ENCODE results near the gene MEIOB.
"Not testable (repeated sequence)": the region's sequence is repeated elsewhere in the genome, so short reads cannot be mapped to it uniquely, and the experiment has no call there.

Gene MEIOB, protein sequence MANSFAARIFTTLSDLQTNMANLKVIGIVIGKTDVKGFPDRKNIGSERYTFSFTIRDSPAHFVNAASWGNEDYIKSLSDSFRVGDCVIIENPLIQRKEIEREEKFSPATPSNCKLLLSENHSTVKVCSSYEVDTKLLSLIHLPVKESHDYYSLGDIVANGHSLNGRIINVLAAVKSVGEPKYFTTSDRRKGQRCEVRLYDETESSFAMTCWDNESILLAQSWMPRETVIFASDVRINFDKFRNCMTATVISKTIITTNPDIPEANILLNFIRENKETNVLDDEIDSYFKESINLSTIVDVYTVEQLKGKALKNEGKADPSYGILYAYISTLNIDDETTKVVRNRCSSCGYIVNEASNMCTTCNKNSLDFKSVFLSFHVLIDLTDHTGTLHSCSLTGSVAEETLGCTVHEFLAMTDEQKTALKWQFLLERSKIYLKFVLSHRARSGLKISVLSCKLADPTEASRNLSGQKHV

DNA sequence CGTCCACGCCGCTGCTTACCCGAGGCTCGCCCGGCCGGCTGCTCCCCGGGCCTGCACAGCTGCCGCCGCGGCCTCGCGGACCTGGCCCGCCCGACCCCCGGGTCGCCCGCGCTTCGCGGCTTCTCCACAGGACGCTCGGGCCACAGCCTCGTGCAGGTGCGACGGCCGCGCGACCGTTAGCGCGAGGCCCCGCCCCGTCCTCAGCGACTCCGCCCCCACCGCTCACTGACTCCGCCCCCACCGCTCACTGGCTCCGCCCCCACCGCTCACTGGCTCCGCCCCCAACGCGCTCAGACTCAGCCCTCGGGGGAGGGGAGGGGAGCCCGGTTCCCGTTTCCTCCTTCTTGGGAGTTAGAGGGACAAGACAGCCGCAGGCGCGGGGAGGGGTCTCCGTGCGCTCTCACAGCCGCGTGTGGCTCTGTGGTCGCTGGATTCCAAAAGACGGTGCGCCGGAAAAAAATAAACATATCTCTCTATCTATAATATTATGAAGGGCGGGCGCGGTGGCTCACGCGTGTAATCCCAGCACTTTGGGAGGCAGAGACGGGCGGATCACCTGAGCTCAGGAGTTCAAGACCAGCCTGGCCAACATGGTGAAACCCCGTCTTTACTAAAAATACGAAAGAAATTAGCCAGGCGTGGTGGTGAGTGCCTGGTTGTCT lies at the start of gene MEIOB:
TSS of gene MEIOB (minus strand) at position 191 of the 662 bp plus-strand sequence. CDS start 3,989 bp downstream, outside the sequence.
- Histone ChIP-seq H3K4me1 (ENCODE audit: control insufficient read depth, insufficient read depth, low read length) (no peaks in the 10 kb centered on the region), H3K36me3 (ENCODE audit: control insufficient read depth in 2 of 2, insufficient read depth in 2 of 2, low read length in 2 of 2) (no peaks in the 10 kb centered on the region), H3K9me3 (ENCODE audit: control insufficient read depth in 2 of 2, low read length in 2 of 2) (no peaks in the 10 kb centered on the region), H3K4me3 (ENCODE audit: low read length in 2 of 2) (no peak within 1 kb of the TSS), H3K9ac (ENCODE audit: low read length in 2 of 2) (no peak within 1 kb of the TSS), H3K27me3 (ENCODE audit: control insufficient read depth in 1 of 2, insufficient read depth in 2 of 2, low read length in 2 of 2) (peaks cover 14 to 19% of the 10 kb centered on the region in 2 donors), H3K27ac (ENCODE audit: low read length) (no peak within 1 kb of the TSS)

DNA sequence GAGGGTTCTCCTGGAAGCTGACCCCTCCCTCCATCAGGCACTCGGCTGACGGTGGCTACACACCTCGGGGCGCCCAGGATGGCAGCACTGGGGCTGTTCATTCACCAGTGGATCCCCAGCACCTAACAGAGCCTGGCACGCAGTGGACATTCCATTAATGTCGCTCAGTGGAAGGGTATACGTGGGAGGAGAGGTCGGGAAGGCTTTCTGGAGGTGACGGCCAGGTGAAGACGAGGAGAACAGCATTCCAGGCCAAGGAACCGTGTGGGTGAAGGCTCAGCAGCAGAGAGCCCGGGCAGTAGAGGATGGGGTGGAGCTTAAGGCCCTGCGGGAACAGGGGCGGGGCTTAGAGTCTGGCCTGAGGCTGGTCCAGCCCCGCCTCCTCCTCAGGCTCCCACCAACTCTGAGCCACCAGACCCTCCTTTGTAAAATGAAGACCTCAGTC lies 48.8 kb upstream of the MEIOB start:
- no peak overlapping the region for H3K27ac ChIP-seq (ENCODE audit: low read length)
- H3K4me1 ChIP-seq (ENCODE audit: control insufficient read depth, insufficient read depth, low read length): peaks cover 9% of the 10 kb centered on the region
- H3K27me3 ChIP-seq (ENCODE audit: control insufficient read depth in 1 of 2, insufficient read depth in 2 of 2, low read length in 2 of 2): peaks cover 59 to 71% of the 10 kb centered on the region in 2 donors
- H3K9me3 ChIP-seq (ENCODE audit: control insufficient read depth in 2 of 2, low read length in 2 of 2): peaks cover 0 to 2% of the 10 kb centered on the region in 2 donors
- no peak overlapping the region for H3K9ac ChIP-seq (ENCODE audit: low read length in 2 of 2)
- H3K36me3 ChIP-seq (ENCODE audit: control insufficient read depth in 2 of 2, insufficient read depth in 2 of 2, low read length in 2 of 2): no peaks in the 10 kb centered on the region
- H3K4me3 ChIP-seq (ENCODE audit: low read length in 2 of 2): no peak overlapping the region

DNA sequence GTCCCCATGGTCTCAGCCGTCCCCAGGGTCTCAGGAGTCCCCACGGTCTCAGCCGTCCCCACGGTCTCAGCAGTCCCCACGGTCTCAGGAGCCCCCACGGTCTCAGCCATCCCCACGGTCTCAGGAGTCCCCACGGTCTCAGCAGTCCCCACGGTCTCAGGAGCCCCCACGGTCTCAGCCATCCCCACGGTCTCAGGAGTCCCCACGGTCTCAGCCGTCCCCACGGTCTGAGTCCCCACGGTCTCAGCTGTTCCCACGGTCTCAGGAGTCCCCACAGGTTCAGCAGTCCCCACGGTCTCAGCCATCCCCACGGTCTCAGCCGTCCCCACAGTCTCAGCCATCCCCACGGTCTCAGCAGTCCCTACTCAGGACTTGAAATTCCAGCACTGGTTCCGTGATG lies 48.2 kb upstream of the MEIOB start:
- H3K27ac ChIP-seq (ENCODE audit: low read length); H3K9ac ChIP-seq (ENCODE audit: low read length in 2 of 2); H3K36me3 ChIP-seq (ENCODE audit: control insufficient read depth in 2 of 2, insufficient read depth in 2 of 2, low read length in 2 of 2); H3K9me3 ChIP-seq (ENCODE audit: control insufficient read depth in 2 of 2, low read length in 2 of 2); H3K4me3 ChIP-seq (ENCODE audit: low read length in 2 of 2); H3K4me1 ChIP-seq (ENCODE audit: control insufficient read depth, insufficient read depth, low read length): not testable (repeated sequence)
- H3K27me3 ChIP-seq (ENCODE audit: control insufficient read depth in 1 of 2, insufficient read depth in 2 of 2, low read length in 2 of 2): peaks cover 57 to 74% of the 10 kb centered on the region in 2 donors

DNA sequence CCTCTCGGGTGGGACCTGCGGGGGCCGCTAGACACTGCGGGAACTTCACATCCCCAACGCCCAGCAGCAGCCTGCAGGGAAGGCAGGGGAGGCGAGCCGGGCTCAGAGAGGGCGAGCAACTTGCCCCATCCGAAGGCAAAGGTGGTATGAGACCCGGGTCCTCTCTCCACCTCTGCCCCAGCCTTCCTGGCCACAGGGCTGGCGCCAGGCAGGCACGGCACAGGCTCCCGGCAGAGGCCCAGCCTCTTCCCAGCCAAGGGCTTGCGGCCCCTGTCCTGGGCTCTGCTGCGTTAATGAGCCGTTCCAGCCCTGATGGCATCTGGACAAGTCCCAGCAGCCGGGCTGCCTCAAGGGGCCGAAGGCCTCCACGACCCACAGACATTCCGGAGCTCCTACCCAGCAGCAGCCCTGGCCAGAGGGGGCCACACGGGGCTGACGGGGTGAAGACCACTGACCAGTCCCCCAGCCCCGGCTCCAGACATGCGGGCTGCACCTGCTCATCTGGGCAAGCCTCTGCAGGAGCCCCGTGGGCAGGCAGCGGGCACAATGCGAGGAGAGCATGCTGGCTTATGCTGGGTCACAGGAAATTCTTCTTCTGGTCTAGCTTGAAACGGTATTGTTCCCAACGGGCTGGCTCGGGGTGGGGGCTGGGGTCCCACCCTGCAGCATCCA lies 47.5 kb upstream of the MEIOB start:
- peaks cover 9% of the 10 kb centered on the region for H3K4me1 ChIP-seq (ENCODE audit: control insufficient read depth, insufficient read depth, low read length)
- peaks cover 54 to 76% of the 10 kb centered on the region in 2 donors for H3K27me3 ChIP-seq (ENCODE audit: control insufficient read depth in 1 of 2, insufficient read depth in 2 of 2, low read length in 2 of 2)
- H3K9me3 ChIP-seq (ENCODE audit: control insufficient read depth in 2 of 2, low read length in 2 of 2): peaks cover 0 to 2% of the 10 kb centered on the region in 2 donors
- H3K9ac ChIP-seq (ENCODE audit: low read length in 2 of 2): no peak overlapping the region
- H3K4me3 ChIP-seq (ENCODE audit: low read length in 2 of 2): no peak overlapping the region
- no peaks in the 10 kb centered on the region for H3K36me3 ChIP-seq (ENCODE audit: control insufficient read depth in 2 of 2, insufficient read depth in 2 of 2, low read length in 2 of 2)
- no peak overlapping the region for H3K27ac ChIP-seq (ENCODE audit: low read length)

DNA sequence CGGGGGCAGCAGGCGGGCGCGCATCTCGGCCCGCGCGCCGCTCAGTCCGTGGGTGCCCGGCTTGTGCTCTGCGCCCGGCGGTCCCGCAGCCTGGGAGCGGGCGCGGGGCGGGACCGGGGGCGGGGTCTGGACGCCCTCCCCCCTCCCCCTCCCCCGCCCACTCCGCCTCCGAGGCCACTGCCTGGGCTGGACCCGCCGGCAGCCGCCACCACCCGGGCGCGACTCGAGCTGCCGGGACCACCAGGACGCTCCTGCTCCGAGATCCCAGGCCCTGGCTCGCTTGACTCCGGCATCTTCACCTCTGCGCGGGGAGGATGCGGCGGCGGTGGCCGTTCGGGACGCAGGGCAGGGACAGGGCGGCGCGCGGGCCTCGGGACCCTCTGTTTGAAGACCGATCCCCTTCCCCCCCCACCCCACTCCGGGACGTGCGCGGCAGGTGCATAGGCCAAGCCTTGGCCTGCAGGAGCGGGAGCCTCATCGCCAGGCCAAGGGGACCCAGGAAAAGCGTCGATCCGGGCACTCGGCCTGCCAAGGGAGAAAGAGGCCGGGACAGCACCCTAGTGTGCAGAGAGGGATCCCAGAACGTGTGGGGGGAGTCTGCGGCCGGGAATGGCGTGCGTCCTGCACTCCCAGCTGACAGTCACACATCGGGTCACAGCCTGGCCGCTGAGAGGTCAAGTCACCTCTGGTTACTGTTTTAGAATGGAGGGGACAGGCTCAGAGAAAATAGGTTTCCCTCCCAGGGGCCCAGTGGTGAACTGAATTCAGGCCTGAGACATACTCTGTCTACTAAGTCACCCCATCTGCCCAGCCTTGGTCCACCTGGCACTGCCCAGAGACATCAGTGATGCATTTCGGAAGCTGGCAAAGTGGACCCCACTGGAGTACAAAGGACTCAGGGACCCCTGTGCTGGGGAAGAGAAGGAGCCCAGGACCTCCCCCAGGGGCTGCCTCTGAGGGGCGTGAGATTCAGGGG lies 46.7 kb upstream of the MEIOB start, which contains the start of gene HS3ST6:
TSS of gene HS3ST6 (minus strand) at position 65 of the 976 bp plus-strand sequence. CDS start 92 bp downstream, outside the sequence.
- no peaks in the 10 kb centered on the region for H3K36me3 ChIP-seq (ENCODE audit: control insufficient read depth in 2 of 2, insufficient read depth in 2 of 2, low read length in 2 of 2)
- H3K27ac ChIP-seq (ENCODE audit: low read length): no peak within 1 kb of the TSS
- H3K9me3 ChIP-seq (ENCODE audit: control insufficient read depth in 2 of 2, low read length in 2 of 2): peaks cover 0 to 2% of the 10 kb centered on the region in 2 donors
- H3K4me3 ChIP-seq (ENCODE audit: low read length in 2 of 2): no peak within 1 kb of the TSS
- H3K4me1 ChIP-seq (ENCODE audit: control insufficient read depth, insufficient read depth, low read length): peaks cover 6% of the 10 kb centered on the region
- peaks cover 54 to 74% of the 10 kb centered on the region in 2 donors for H3K27me3 ChIP-seq (ENCODE audit: control insufficient read depth in 1 of 2, insufficient read depth in 2 of 2, low read length in 2 of 2)
- no peak within 1 kb of the TSS for H3K9ac ChIP-seq (ENCODE audit: low read length in 2 of 2)

DNA sequence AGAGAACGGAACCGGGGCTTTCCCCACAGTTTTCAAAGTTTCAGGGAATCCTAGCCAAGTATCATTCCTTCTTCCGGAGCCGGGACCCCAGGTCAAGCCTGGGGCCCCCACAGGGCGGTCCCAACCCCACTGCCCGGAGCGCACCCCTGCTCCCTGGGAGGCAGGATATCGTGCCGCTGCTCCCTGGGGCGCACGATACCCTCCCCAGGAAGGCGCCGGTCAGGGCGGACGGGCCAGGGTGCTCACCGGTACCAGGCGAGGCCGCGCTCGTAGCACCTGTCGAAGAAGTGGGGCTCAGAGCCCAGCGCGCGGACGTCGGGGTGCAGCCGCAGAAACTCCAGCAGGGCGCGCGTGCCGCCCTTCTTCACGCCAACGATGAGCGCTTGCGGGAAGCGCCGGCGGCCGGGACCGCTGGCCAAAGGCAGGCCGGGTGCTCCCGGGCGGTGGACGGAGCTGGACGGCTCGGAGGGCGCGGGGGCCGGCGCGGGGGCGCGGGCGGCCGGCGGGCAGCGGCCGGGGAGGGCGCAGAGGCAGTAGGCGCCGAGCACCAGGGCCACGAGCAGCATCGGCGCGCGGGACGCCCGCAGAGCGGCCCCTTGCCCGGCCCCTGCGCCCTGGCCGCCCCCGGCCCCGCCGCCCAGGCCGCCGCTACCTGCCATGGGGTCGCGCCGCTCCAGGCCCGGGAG lies 45.8 kb upstream of the MEIOB start:
- Histone ChIP-seq H3K4me3 (ENCODE audit: low read length in 2 of 2) (no peak overlapping the region), H3K27me3 (ENCODE audit: control insufficient read depth in 1 of 2, insufficient read depth in 2 of 2, low read length in 2 of 2) (peaks cover 47 to 65% of the 10 kb centered on the region in 2 donors)

DNA sequence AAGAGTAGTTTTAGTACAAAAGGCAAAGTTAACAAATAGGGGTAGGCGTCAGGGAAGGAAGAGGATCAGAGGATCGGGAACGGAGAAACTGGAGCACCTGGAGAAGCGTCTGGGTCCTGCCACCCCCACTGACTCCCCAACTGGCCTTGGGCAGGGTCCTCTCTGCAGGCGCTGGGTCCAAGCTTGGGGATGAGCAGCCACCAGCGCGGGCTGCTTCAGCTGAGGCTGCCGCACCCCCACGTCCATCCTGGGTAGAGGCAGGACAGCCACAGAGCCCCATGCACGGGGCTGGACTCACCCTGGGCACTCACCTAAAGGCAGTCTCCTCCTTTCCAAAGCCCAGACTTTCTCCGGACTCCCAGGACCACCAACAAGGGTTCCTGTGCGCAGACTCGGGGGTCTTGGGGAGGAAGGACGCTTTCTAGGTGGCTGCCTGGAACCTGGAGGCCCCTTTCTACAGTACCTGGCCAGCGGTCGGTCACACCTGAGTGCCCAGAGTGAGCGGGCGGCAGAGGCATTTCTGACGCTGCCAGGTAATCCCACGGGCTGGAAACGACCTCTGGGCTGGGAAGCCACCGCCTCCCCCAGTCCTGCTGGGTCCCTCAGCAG lies 45.2 kb upstream of the MEIOB start:
- no peak overlapping the region for H3K9ac ChIP-seq (ENCODE audit: low read length in 2 of 2)
- peaks cover 4% of the 10 kb centered on the region for H3K4me1 ChIP-seq (ENCODE audit: control insufficient read depth, insufficient read depth, low read length)
- no peaks in the 10 kb centered on the region for H3K9me3 ChIP-seq (ENCODE audit: control insufficient read depth in 2 of 2, low read length in 2 of 2)
- no peaks in the 10 kb centered on the region for H3K36me3 ChIP-seq (ENCODE audit: control insufficient read depth in 2 of 2, insufficient read depth in 2 of 2, low read length in 2 of 2)
- H3K27ac ChIP-seq (ENCODE audit: low read length): no peak overlapping the region
- no peak overlapping the region for H3K4me3 ChIP-seq (ENCODE audit: low read length in 2 of 2)
- peaks cover 43 to 59% of the 10 kb centered on the region in 2 donors for H3K27me3 ChIP-seq (ENCODE audit: control insufficient read depth in 1 of 2, insufficient read depth in 2 of 2, low read length in 2 of 2)

More for the DNA sequence above, 45.8 kb upstream of the MEIOB start:
- Histone ChIP-seq H3K9me3 (ENCODE audit: control insufficient read depth in 2 of 2, low read length in 2 of 2) (peaks cover 0 to 2% of the 10 kb centered on the region in 2 donors), H3K36me3 (ENCODE audit: control insufficient read depth in 2 of 2, insufficient read depth in 2 of 2, low read length in 2 of 2) (no peaks in the 10 kb centered on the region), H3K27ac (ENCODE audit: low read length) (no peak overlapping the region), H3K4me1 (ENCODE audit: control insufficient read depth, insufficient read depth, low read length) (peaks cover 4% of the 10 kb centered on the region), H3K9ac (ENCODE audit: low read length in 2 of 2) (no peak overlapping the region)

DNA sequence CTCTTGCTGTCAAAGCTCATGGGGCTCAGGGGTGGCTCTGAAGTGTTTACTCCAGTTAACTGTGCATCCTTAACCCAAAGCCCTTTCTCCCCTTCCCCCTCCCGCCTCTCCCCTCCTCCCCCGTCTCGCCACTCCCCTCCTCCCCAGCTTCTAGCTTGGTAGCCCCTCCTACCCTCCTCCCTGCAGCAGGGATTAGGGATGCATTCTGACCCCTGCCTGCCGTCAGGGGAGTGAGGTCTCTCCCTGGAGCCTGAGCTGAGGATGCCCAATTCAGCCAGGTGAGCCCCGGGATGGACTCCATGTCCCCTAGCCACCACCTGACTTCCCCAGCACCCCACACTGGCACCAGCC lies 44.7 kb upstream of the MEIOB start:
- peaks cover 4% of the 10 kb centered on the region for H3K4me1 ChIP-seq (ENCODE audit: control insufficient read depth, insufficient read depth, low read length)
- H3K9ac ChIP-seq (ENCODE audit: low read length in 2 of 2): no peak overlapping the region
- H3K27ac ChIP-seq (ENCODE audit: low read length): no peak overlapping the region
- H3K36me3 ChIP-seq (ENCODE audit: control insufficient read depth in 2 of 2, insufficient read depth in 2 of 2, low read length in 2 of 2): no peaks in the 10 kb centered on the region
- no peak overlapping the region for H3K4me3 ChIP-seq (ENCODE audit: low read length in 2 of 2)
- peaks cover 43 to 59% of the 10 kb centered on the region in 2 donors for H3K27me3 ChIP-seq (ENCODE audit: control insufficient read depth in 1 of 2, insufficient read depth in 2 of 2, low read length in 2 of 2)
- H3K9me3 ChIP-seq (ENCODE audit: control insufficient read depth in 2 of 2, low read length in 2 of 2): no peaks in the 10 kb centered on the region
